Immature natural killer cell (primary cell): ENCODE data around the gene DOCK1. TPM values are rescaled to one million over a fixed set of nuclear protein-coding genes. Genes with fewer than 3 reads are reported as not detected.
A peak's percentile ranks its signal among the peaks of the same experiment; 100 is the strongest.

Experiments
- DNase-seq, 3 donors: peaks; one replicate each; pipeline ENCODE4 v3.0.0; 2022; ENCODE audit warnings: mixed read lengths in 1 of 3
- H3K27ac Mint-ChIP-seq, 6 donors: one replicate each; pipeline ENCODE4 v1.8.0; 2020; ENCODE audit warnings: mixed read lengths in 6 of 6, mild to moderate bottlenecking in 5 of 6, inconsistent platforms in 4 of 6, moderate library complexity in 3 of 6
- H3K27me3 Mint-ChIP-seq, 3 donors: one replicate each; pipeline ENCODE4 v1.8.0; 2020 to 2021; ENCODE audit warnings: low read depth in 3 of 3, mild to moderate bottlenecking in 3 of 3, mixed read lengths in 3 of 3, moderate library complexity in 3 of 3, inconsistent platforms in 1 of 3
- H3K36me3 Mint-ChIP-seq, 3 donors: one replicate each; pipeline ENCODE4 v1.8.0; 2020; ENCODE audit warnings: mixed read lengths in 3 of 3, inconsistent platforms in 2 of 3, mild to moderate bottlenecking in 2 of 3
- H3K4me1 Mint-ChIP-seq, 2 donors: one replicate each; pipeline ENCODE4 v1.8.0; 2020; ENCODE audit warnings: inconsistent platforms in 2 of 2, mild to moderate bottlenecking in 2 of 2, mixed read lengths in 2 of 2, moderate library complexity in 1 of 2
- H3K4me3 Mint-ChIP-seq, 5 donors: one replicate each; pipeline ENCODE4 v1.8.0; 2020; ENCODE audit warnings: mild to moderate bottlenecking in 5 of 5, mixed read lengths in 5 of 5, inconsistent platforms in 3 of 5, moderate library complexity in 3 of 5
- H3K9me3 Mint-ChIP-seq, 6 donors: one replicate each; pipeline ENCODE4 v1.8.0; 2020; ENCODE audit warnings: mild to moderate bottlenecking in 6 of 6, mixed read lengths in 6 of 6, inconsistent platforms in 4 of 6, moderate library complexity in 3 of 6
- polyA plus RNA-seq, 3 donors: library from polyadenylated mRNA; unstranded; fragments of 300-500 nt; fragmentation: Illumina TruSeq; gene quantifications; one replicate each; pipeline ENCODE4 v1.2.3, GENCODE V29; 2021

The DOCK1 gene
- polyA plus RNA-seq, 3 donors from 2014 or later, result 0.37 TPM; not detected in 2

GRCh38 chr10:127039435-127039834 is 134.2 kb downstream of the DOCK1 start:
- no peak for DNase-seq
- Mint-ChIP-seq H3K4me1 (peaks cover 25 to 26% of the 10 kb centered on the region in 2 donors), H3K27me3 (peaks cover 7 to 15% (median 12%) of the 10 kb centered on the region in 3 donors), H3K27ac (no peak overlapping the region), H3K4me3 (no peak overlapping the region), H3K9me3 (peaks cover 0 to 2% (median 0%) of the 10 kb centered on the region in 6 donors), H3K36me3 (peaks cover 0 to 3% (median 0%) of the 10 kb centered on the region in 3 donors)

GRCh38 chr10:127040756-127041155 is 135.5 kb downstream of the DOCK1 start:
- peaks cover 0 to 2% (median 0%) of the 10 kb centered on the region in 6 donors for H3K9me3 Mint-ChIP-seq
- no peak for DNase-seq
- peaks cover 4 to 12% (median 11%) of the 10 kb centered on the region in 3 donors for H3K27me3 Mint-ChIP-seq
- no peak overlapping the region for H3K27ac Mint-ChIP-seq
- no peak overlapping the region for H3K4me3 Mint-ChIP-seq
- peaks cover 25% of the 10 kb centered on the region in 2 donors for H3K4me1 Mint-ChIP-seq
- H3K36me3 Mint-ChIP-seq, result peaks cover 0 to 3% (median 0%) of the 10 kb centered on the region in 3 donors

GRCh38 chr10:127041552-127041951 is 136.3 kb downstream of the DOCK1 start:
- DNase-seq, result no peak
- Mint-ChIP-seq H3K36me3 (peaks cover 0 to 3% (median 0%) of the 10 kb centered on the region in 3 donors), H3K9me3 (no peaks in the 10 kb centered on the region), H3K4me1 (peaks cover 19% of the 10 kb centered on the region in 2 donors), H3K27me3 (peaks cover 4 to 12% (median 12%) of the 10 kb centered on the region in 3 donors), H3K27ac (no peak overlapping the region), H3K4me3 (no peak overlapping the region)

GRCh38 chr10:127043301-127043700 is 138.1 kb downstream of the DOCK1 start:
- Mint-ChIP-seq H3K36me3 (no peaks in the 10 kb centered on the region), H3K4me1 (peaks cover 6% of the 10 kb centered on the region in 2 donors), H3K27me3 (peaks cover 1 to 12% (median 8%) of the 10 kb centered on the region in 3 donors), H3K9me3 (no peaks in the 10 kb centered on the region), H3K4me3 (no peak overlapping the region), H3K27ac (no peak overlapping the region)
- no peak for DNase-seq

GRCh38 chr10:127044186-127044585 is 139.0 kb downstream of the DOCK1 start:
- peaks cover 1 to 12% (median 8%) of the 10 kb centered on the region in 3 donors for H3K27me3 Mint-ChIP-seq
- no peaks in the 10 kb centered on the region for H3K36me3 Mint-ChIP-seq

GRCh38 chr10:127046975-127047877 is 142.0 kb downstream of the DOCK1 start:
- no peaks in the 10 kb centered on the region for H3K36me3 Mint-ChIP-seq
- H3K4me1 Mint-ChIP-seq, result no peaks in the 10 kb centered on the region
- no peak overlapping the region for H3K27ac Mint-ChIP-seq
- H3K9me3 Mint-ChIP-seq, result no peaks in the 10 kb centered on the region
- no peak for DNase-seq
- H3K4me3 Mint-ChIP-seq, result no peak overlapping the region
- peaks cover 1 to 9% (median 6%) of the 10 kb centered on the region in 3 donors for H3K27me3 Mint-ChIP-seq

More at GRCh38 chr10:127044186-127044585, 139.0 kb downstream of the DOCK1 start:
- no peak for DNase-seq
- H3K4me1 Mint-ChIP-seq, result peaks cover 0 to 4% of the 10 kb centered on the region in 2 donors
- no peaks in the 10 kb centered on the region for H3K9me3 Mint-ChIP-seq
- no peak overlapping the region for H3K27ac Mint-ChIP-seq
- H3K4me3 Mint-ChIP-seq, result no peak overlapping the region

GRCh38 chr10:127047878-127048238 is 142.6 kb downstream of the DOCK1 start:
- Mint-ChIP-seq H3K36me3 (no peaks in the 10 kb centered on the region), H3K4me3 (no peak overlapping the region), H3K4me1 (no peaks in the 10 kb centered on the region), H3K27ac (no peak overlapping the region), H3K9me3 (no peaks in the 10 kb centered on the region), H3K27me3 (peaks cover 1 to 9% (median 4%) of the 10 kb centered on the region in 3 donors)
- no peak for DNase-seq

- H3K36me3 Mint-ChIP-seq, result no peaks in the 10 kb centered on the region
- H3K27me3 Mint-ChIP-seq, result peaks cover 3 to 4% (median 4%) of the 10 kb centered on the region in 3 donors
- no peaks in the 10 kb centered on the region for H3K9me3 Mint-ChIP-seq
- no peaks in the 10 kb centered on the region for H3K4me1 Mint-ChIP-seq
- no peak overlapping the region for H3K27ac Mint-ChIP-seq
- no peak overlapping the region for H3K4me3 Mint-ChIP-seq
- no peak for DNase-seq
These were observed 143.4 kb downstream of the DOCK1 start for GRCh38 chr10:127048630-127049029.

GRCh38 chr10:127052001-127052400 is 146.8 kb downstream of the DOCK1 start:
- DNase-seq, result no peak
- Mint-ChIP-seq H3K4me1 (no peaks in the 10 kb centered on the region), H3K36me3 (no peaks in the 10 kb centered on the region), H3K27ac (no peak overlapping the region), H3K4me3 (no peak overlapping the region), H3K27me3 (peaks cover 2% of the 10 kb centered on the region in 3 donors), H3K9me3 (no peaks in the 10 kb centered on the region)

GRCh38 chr10:127055263-127055662 is 150.0 kb downstream of the DOCK1 start:
- no peak overlapping the region for H3K4me3 Mint-ChIP-seq
- peaks cover 3 to 5% (median 4%) of the 10 kb centered on the region in 3 donors for H3K36me3 Mint-ChIP-seq
- H3K27ac Mint-ChIP-seq, result no peak overlapping the region
- no peaks in the 10 kb centered on the region for H3K4me1 Mint-ChIP-seq
- no peak for DNase-seq
- H3K27me3 Mint-ChIP-seq, result peaks cover 0 to 4% (median 2%) of the 10 kb centered on the region in 3 donors
- peaks cover 4 to 24% (median 12%) of the 10 kb centered on the region in 6 donors for H3K9me3 Mint-ChIP-seq

- peaks cover 3 to 5% (median 4%) of the 10 kb centered on the region in 3 donors for H3K36me3 Mint-ChIP-seq
- no peak overlapping the region for H3K4me3 Mint-ChIP-seq
- peaks cover 4 to 28% (median 12%) of the 10 kb centered on the region in 6 donors for H3K9me3 Mint-ChIP-seq
- H3K27ac Mint-ChIP-seq, result peak overlapping the region in 1 of 6 donors; percentile 22
- H3K27me3 Mint-ChIP-seq, result peaks cover 0 to 11% (median 0%) of the 10 kb centered on the region in 3 donors
- no peak for DNase-seq
- no peaks in the 10 kb centered on the region for H3K4me1 Mint-ChIP-seq
These were observed 154.1 kb downstream of the DOCK1 start for GRCh38 chr10:127059314-127059713.

- H3K9me3 Mint-ChIP-seq, result peaks cover 4 to 15% (median 11%) of the 10 kb centered on the region in 6 donors
- no peaks in the 10 kb centered on the region for H3K4me1 Mint-ChIP-seq
- no peak overlapping the region for H3K27ac Mint-ChIP-seq
- H3K36me3 Mint-ChIP-seq, result peaks cover 3 to 5% (median 4%) of the 10 kb centered on the region in 3 donors
- peaks cover 0 to 7% (median 4%) of the 10 kb centered on the region in 3 donors for H3K27me3 Mint-ChIP-seq
- no peak for DNase-seq
- H3K4me3 Mint-ChIP-seq, result no peak overlapping the region
These were observed 158.5 kb downstream of the DOCK1 start for GRCh38 chr10:127063762-127064161.

GRCh38 chr10:127064474-127064873 is 159.2 kb downstream of the DOCK1 start:
- Mint-ChIP-seq H3K4me3 (no peak overlapping the region), H3K27me3 (peaks cover 2 to 7% (median 5%) of the 10 kb centered on the region in 3 donors), H3K27ac (no peak overlapping the region), H3K4me1 (no peaks in the 10 kb centered on the region), H3K9me3 (peaks cover 0 to 8% (median 4%) of the 10 kb centered on the region in 6 donors), H3K36me3 (peaks cover 0 to 3% (median under 1%) of the 10 kb centered on the region in 3 donors)
- no peak for DNase-seq

GRCh38 chr10:127067542-127068194 is 162.4 kb downstream of the DOCK1 start:
- Mint-ChIP-seq H3K9me3 (peaks cover 0 to 2% (median 0%) of the 10 kb centered on the region in 6 donors), H3K27ac (no peak overlapping the region)

More at GRCh38 chr10:127067542-127068194, 162.4 kb downstream of the DOCK1 start:
- Mint-ChIP-seq H3K27me3 (peaks cover 4 to 10% (median 8%) of the 10 kb centered on the region in 3 donors), H3K36me3 (no peaks in the 10 kb centered on the region), H3K4me1 (peaks cover 0 to 9% of the 10 kb centered on the region in 2 donors), H3K4me3 (no peak overlapping the region)
- no peak for DNase-seq
